ENCODE results near the gene GDF10. TPM values are rescaled to one million over a fixed set of nuclear protein-coding genes. Genes with fewer than 3 reads are reported as not detected.

The GDF10 gene
- total and polyA plus RNA-seq, 9 of the 15 experiments (the other 6 are each of a cell fraction or from before 2014, with no cell fraction given): 0.03 to 0.20 (median 0.11) TPM; not detected in 6

DNA sequence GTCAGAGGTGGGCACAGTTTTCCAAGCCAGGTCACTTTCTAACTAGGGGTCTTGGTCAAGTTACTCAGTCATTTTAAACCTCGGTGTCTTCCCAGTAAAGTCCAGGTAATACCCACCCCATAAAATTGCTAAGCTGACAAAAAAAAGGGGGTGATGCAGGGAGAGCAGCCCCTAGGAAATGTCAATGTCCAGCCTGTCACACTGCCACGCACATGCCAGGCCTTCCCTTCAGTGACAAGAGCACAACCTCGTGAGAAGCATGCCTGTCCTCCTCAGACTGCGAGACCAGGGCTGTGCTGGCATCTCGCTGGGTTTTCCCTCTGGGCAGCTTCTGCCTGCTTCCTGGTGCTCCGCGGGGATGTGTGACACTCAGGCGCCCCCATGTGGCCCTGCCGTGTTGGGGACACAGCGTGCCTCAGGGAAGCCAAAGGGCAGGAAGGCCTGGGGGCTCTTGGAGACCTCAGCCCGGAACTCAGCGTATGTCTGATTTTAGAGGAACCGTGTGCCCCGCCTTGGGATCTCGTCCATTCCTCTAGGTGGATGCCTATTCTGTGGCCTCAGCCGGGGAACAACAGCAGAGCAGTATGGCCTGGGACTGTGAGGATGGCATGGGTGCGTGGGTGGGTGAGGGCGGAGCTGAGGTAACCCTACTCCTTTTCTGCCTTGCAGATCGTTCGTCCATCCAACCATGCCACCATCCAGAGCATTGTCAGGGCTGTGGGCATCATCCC, 12.1 kb downstream of the GDF10 start (continued):
- TF ChIP-seq CHCHD3 (CRISPR knock-in tag; IDR thresholded peaks at IDR 0.05) (no peak), RBM22 (IDR thresholded peaks at IDR 0.05; ENCODE audit: low read depth, low read length, poor library complexity, severe bottlenecking) (no peak), HBP1 (CRISPR knock-in tag; IDR thresholded peaks at IDR 0.05) (0 out of 2 replicates have a peak, but pooled peaks have one; percentile 35), PML (IDR thresholded peaks at IDR 0.05; ENCODE audit: low read length) (no peak), ZNF668 (CRISPR knock-in tag; IDR thresholded peaks at IDR 0.05) (no peak), MLLT1 (IDR thresholded peaks at IDR 0.05) (no peak), BRF1 (IDR thresholded peaks at IDR 0.05; ENCODE audit: borderline replicate concordance, extremely low read depth, insufficient read length) (no peak), DNMT1 (IDR thresholded peaks at IDR 0.05) (no peak), ZNF764 (CRISPR knock-in tag; IDR thresholded peaks at IDR 0.05; ENCODE audit: low read depth) (no peak), ZNF609 (CRISPR knock-in tag; IDR thresholded peaks at IDR 0.05; ENCODE audit: borderline replicate concordance) (no peak), MCM2 (IDR thresholded peaks at IDR 0.05; ENCODE audit: low read depth) (no peak), MAFG (tag; conservative IDR thresholded peaks at IDR 0.05) (peak; percentile 82), ELF1 (tag; IDR thresholded peaks at IDR 0.05) (peak; percentile 82), ZNF24 (IDR thresholded peaks at IDR 0.05) (no peak)
- TF ChIP-seq, protein P1, sequence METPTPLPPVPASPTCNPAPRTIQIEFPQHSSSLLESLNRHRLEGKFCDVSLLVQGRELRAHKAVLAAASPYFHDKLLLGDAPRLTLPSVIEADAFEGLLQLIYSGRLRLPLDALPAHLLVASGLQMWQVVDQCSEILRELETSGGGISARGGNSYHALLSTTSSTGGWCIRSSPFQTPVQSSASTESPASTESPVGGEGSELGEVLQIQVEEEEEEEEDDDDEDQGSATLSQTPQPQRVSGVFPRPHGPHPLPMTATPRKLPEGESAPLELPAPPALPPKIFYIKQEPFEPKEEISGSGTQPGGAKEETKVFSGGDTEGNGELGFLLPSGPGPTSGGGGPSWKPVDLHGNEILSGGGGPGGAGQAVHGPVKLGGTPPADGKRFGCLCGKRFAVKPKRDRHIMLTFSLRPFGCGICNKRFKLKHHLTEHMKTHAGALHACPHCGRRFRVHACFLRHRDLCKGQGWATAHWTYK (CRISPR knock-in tag; IDR thresholded peaks at IDR 0.05): 0 out of 2 replicates have a peak, but pooled peaks have one; percentile 55
- TF ChIP-seq, protein P2, sequence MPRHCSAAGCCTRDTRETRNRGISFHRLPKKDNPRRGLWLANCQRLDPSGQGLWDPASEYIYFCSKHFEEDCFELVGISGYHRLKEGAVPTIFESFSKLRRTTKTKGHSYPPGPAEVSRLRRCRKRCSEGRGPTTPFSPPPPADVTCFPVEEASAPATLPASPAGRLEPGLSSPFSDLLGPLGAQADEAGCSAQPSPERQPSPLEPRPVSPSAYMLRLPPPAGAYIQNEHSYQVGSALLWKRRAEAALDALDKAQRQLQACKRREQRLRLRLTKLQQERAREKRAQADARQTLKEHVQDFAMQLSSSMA (CRISPR knock-in tag; IDR thresholded peaks at IDR 0.05): no peak
- TF ChIP-seq, protein P3, sequence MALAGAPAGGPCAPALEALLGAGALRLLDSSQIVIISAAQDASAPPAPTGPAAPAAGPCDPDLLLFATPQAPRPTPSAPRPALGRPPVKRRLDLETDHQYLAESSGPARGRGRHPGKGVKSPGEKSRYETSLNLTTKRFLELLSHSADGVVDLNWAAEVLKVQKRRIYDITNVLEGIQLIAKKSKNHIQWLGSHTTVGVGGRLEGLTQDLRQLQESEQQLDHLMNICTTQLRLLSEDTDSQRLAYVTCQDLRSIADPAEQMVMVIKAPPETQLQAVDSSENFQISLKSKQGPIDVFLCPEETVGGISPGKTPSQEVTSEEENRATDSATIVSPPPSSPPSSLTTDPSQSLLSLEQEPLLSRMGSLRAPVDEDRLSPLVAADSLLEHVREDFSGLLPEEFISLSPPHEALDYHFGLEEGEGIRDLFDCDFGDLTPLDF (CRISPR knock-in tag; IDR thresholded peaks at IDR 0.05): no peak

Data from K562 (cell line).